Liver (tissue), 3 donors: ENCODE results near the gene CFAP61.

ENCODE experiments used
- ATF3 ChIP-seq: IDR thresholded peaks from 2 replicates; pipeline ENCODE4 v1.6.1; 2016; ENCODE audit warnings: antibody characterized with exemption
- CTCF ChIP-seq: fragments of 150-350 bp; IDR thresholded peaks from 2 replicates; pipeline ENCODE4 v1.5.1; 2017; ENCODE audit warnings: improper control_type of control experiment, low read depth, low read length; ENCODE audit not compliant: missing input control
- EGR1 ChIP-seq, 2 donors: IDR thresholded peaks; 2 replicates each; pipeline ENCODE4 v1.6.1; 2016 to 2018; ENCODE audit warnings: antibody characterized with exemption in 2 of 2, low read depth in 2 of 2
- FOXA1 ChIP-seq: IDR thresholded peaks from 2 replicates; pipeline ENCODE4 v1.6.1; 2016; ENCODE audit warnings: antibody characterized with exemption
- GABPA ChIP-seq, 2 donors: IDR thresholded peaks in 1 of 2; conservative IDR thresholded peaks in 1 of 2; 2 replicates each; pipeline ENCODE4 v1.6.1; 2016; ENCODE audit warnings: antibody characterized with exemption in 2 of 2, mild to moderate bottlenecking in 1 of 2, moderate library complexity in 1 of 2
- JUND ChIP-seq, 2 donors: IDR thresholded peaks; 2 replicates each; pipeline ENCODE4 v1.6.1; 2016; ENCODE audit warnings: antibody characterized with exemption in 2 of 2
- RAD21 ChIP-seq, 2 donors: IDR thresholded peaks; 2 replicates each; pipeline ENCODE4 v1.6.1; 2016; ENCODE audit warnings: antibody characterized with exemption in 2 of 2, mild to moderate bottlenecking in 2 of 2
- RXRA ChIP-seq, 2 donors: IDR thresholded peaks; 2 replicates each; pipeline ENCODE4 v1.6.1; 2017 to 2018; ENCODE audit warnings: antibody characterized with exemption in 2 of 2, mild to moderate bottlenecking in 1 of 2
- SP1 ChIP-seq: IDR thresholded peaks from 2 replicates; pipeline ENCODE4 v1.6.1; 2018; ENCODE audit warnings: antibody characterized with exemption, mild to moderate bottlenecking
- TAF1 ChIP-seq: conservative IDR thresholded peaks from 2 replicates; pipeline ENCODE4 v1.6.1; 2016; ENCODE audit warnings: antibody characterized with exemption, mild to moderate bottlenecking
- YY1 ChIP-seq: IDR thresholded peaks from 2 replicates; pipeline ENCODE4 v1.6.1; 2016; ENCODE audit warnings: antibody characterized with exemption, mild to moderate bottlenecking
- TF ChIP-seq, protein P1 (sequence below): IDR thresholded peaks from 2 replicates; pipeline ENCODE4 v1.6.1; 2016; ENCODE audit warnings: antibody characterized with exemption
- TF ChIP-seq, protein P2 (sequence below): IDR thresholded peaks from 2 replicates; pipeline ENCODE4 v1.6.1; 2016; ENCODE audit warnings: antibody characterized with exemption, mild to moderate bottlenecking
- TF ChIP-seq, protein P3 (sequence below): IDR thresholded peaks from 2 replicates; pipeline ENCODE4 v1.6.1; 2016; ENCODE audit warnings: antibody characterized with exemption
- donor health status: healthy.
- donor health status: healthy.

DNA sequence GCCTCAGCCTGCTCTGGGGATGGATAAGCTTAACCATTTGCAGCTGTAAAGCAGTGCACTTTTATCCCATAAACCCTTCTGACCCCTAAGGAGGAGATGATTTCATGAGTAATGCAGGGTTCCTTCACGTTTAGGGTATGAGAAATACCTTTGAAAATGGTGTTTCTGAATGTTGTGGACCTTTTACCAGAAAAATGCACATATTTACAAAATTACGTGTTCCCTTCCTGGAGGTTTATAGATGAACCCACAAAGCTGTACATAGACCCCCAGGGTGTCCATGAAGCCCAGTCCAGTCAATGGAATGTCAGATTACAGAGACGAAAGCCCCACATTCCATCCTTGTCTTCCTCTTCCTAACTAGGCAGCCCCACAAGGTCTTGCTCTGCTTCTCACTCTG lies 237.0 kb downstream of the CFAP61 start:
- TF ChIP-seq FOXA1: no peak
- TF ChIP-seq CTCF: no peak
- TF ChIP-seq ATF3: no peak
- TF ChIP-seq YY1: no peak
- TF ChIP-seq, protein P1, sequence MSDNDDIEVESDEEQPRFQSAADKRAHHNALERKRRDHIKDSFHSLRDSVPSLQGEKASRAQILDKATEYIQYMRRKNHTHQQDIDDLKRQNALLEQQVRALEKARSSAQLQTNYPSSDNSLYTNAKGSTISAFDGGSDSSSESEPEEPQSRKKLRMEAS: no peak
- TF ChIP-seq SP1: no peak
- TF ChIP-seq, protein P2, sequence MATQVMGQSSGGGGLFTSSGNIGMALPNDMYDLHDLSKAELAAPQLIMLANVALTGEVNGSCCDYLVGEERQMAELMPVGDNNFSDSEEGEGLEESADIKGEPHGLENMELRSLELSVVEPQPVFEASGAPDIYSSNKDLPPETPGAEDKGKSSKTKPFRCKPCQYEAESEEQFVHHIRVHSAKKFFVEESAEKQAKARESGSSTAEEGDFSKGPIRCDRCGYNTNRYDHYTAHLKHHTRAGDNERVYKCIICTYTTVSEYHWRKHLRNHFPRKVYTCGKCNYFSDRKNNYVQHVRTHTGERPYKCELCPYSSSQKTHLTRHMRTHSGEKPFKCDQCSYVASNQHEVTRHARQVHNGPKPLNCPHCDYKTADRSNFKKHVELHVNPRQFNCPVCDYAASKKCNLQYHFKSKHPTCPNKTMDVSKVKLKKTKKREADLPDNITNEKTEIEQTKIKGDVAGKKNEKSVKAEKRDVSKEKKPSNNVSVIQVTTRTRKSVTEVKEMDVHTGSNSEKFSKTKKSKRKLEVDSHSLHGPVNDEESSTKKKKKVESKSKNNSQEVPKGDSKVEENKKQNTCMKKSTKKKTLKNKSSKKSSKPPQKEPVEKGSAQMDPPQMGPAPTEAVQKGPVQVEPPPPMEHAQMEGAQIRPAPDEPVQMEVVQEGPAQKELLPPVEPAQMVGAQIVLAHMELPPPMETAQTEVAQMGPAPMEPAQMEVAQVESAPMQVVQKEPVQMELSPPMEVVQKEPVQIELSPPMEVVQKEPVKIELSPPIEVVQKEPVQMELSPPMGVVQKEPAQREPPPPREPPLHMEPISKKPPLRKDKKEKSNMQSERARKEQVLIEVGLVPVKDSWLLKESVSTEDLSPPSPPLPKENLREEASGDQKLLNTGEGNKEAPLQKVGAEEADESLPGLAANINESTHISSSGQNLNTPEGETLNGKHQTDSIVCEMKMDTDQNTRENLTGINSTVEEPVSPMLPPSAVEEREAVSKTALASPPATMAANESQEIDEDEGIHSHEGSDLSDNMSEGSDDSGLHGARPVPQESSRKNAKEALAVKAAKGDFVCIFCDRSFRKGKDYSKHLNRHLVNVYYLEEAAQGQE: no peak
- no peak for TF ChIP-seq TAF1
- TF ChIP-seq, protein P3, sequence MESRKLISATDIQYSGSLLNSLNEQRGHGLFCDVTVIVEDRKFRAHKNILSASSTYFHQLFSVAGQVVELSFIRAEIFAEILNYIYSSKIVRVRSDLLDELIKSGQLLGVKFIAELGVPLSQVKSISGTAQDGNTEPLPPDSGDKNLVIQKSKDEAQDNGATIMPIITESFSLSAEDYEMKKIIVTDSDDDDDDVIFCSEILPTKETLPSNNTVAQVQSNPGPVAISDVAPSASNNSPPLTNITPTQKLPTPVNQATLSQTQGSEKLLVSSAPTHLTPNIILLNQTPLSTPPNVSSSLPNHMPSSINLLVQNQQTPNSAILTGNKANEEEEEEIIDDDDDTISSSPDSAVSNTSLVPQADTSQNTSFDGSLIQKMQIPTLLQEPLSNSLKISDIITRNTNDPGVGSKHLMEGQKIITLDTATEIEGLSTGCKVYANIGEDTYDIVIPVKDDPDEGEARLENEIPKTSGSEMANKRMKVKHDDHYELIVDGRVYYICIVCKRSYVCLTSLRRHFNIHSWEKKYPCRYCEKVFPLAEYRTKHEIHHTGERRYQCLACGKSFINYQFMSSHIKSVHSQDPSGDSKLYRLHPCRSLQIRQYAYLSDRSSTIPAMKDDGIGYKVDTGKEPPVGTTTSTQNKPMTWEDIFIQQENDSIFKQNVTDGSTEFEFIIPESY: no peak
- TF ChIP-seq GABPA (IDR thresholded peaks at IDR 0.05 in 1 of 2, conservative IDR thresholded peaks at IDR 0.05 in 1 of 2): no peak
- no peak for TF ChIP-seq EGR1 (IDR thresholded peaks at IDR 0.05; ENCODE audit: low read depth in 2 of 2)
- no peak for TF ChIP-seq JUND (IDR thresholded peaks at IDR 0.05)
- no peak for TF ChIP-seq RAD21 (IDR thresholded peaks at IDR 0.05)
- TF ChIP-seq RXRA (IDR thresholded peaks at IDR 0.05): no peak
